Skeletal muscle cell (primary cell): ENCODE data around the gene EME2.
"Not testable (repeated sequence)": the region's sequence is repeated elsewhere in the genome, so short reads cannot be mapped to it uniquely, and the experiment has no call there.

ENCODE experiments used
- DNase-seq: peaks from one replicate; pipeline ENCODE4 v3.0.0-alpha.2; 2010; ENCODE audit warnings: low read depth
- H3K4me3 ChIP-seq: 2 replicates; pipeline ENCODE4 v1.5.1; 2011; ENCODE audit warnings: low read depth, mild to moderate bottlenecking, control low read depth, low read length, moderate library complexity

Gene EME2

GRCh38 chr16:1787322-1788094 is 14.9 kb downstream of the EME2 start:
- no peak for DNase-seq
- H3K4me3 ChIP-seq = no peak overlapping the region

GRCh38 chr16:1788095-1788707 is 15.6 kb downstream of the EME2 start:
- DNase-seq = no peak

GRCh38 chr16:1788708-1789100 is 16.1 kb downstream of the EME2 start:
- no peak overlapping the region for H3K4me3 ChIP-seq
- DNase-seq = no peak

More at GRCh38 chr16:1788095-1788707, 15.6 kb downstream of the EME2 start:
- no peak overlapping the region for H3K4me3 ChIP-seq

GRCh38 chr16:1789643-1790045 is 17.0 kb downstream of the EME2 start:
- no peak for DNase-seq
- no peak overlapping the region for H3K4me3 ChIP-seq

- DNase-seq = no peak
- H3K4me3 ChIP-seq = no peak overlapping the region
Measured at GRCh38 chr16:1790261-1790610, 17.6 kb downstream of the EME2 start.

- H3K4me3 ChIP-seq = no peak overlapping the region
- no peak for DNase-seq
Measured at GRCh38 chr16:1790611-1791255, 18.1 kb downstream of the EME2 start.

- no peak for DNase-seq
- H3K4me3 ChIP-seq = no peak overlapping the region
Measured at GRCh38 chr16:1791256-1791942, 18.8 kb downstream of the EME2 start.

- H3K4me3 ChIP-seq = no peak overlapping the region
- DNase-seq = no peak
Measured at GRCh38 chr16:1791943-1792812, 19.6 kb downstream of the EME2 start.

- H3K4me3 ChIP-seq = no peak overlapping the region
- DNase-seq = no peak
Measured at GRCh38 chr16:1792836-1793577, 20.4 kb downstream of the EME2 start.

GRCh38 chr16:1793578-1794220 is 21.1 kb downstream of the EME2 start, which contains the start of gene IGFALS:
Gene IGFALS (minus strand): TSS chr16:1793705. CDS start chr16:1793652, 53 bp downstream.
- DNase-seq = no peak
- H3K4me3 ChIP-seq = no peak within 1 kb of the TSS

- DNase-seq = no peak
- no peak overlapping the region for H3K4me3 ChIP-seq
Measured at GRCh38 chr16:1794221-1794871, 21.7 kb downstream of the EME2 start.

- DNase-seq = no peak
- no peak overlapping the region for H3K4me3 ChIP-seq
Measured at GRCh38 chr16:1794908-1795666, 22.5 kb downstream of the EME2 start.

GRCh38 chr16:1799263-1799662 is 26.7 kb downstream of the EME2 start:
- DNase-seq, H3K4me3 ChIP-seq: not testable (repeated sequence)

GRCh38 chr16:1800701-1801100 is 28.1 kb downstream of the EME2 start:
- H3K4me3 ChIP-seq = no peak overlapping the region
- no peak for DNase-seq

GRCh38 chr16:1807626-1808025 is 35.0 kb downstream of the EME2 start:
- DNase-seq = no peak

GRCh38 chr16:1808691-1809090 is 36.1 kb downstream of the EME2 start:
- no peak overlapping the region for H3K4me3 ChIP-seq

More at GRCh38 chr16:1807626-1808025, 35.0 kb downstream of the EME2 start:
- no peak overlapping the region for H3K4me3 ChIP-seq

GRCh38 chr16:1809281-1809801 is 36.7 kb downstream of the EME2 start:
- no peak overlapping the region for H3K4me3 ChIP-seq
- DNase-seq = no peak

More at GRCh38 chr16:1808691-1809090, 36.1 kb downstream of the EME2 start:
- no peak for DNase-seq
